Suppressor macrophage treated with lipopolysaccharide for 1 hour (primary cell): ENCODE measurements around the gene BROX.
A peak's percentile ranks its signal among the peaks of the same experiment; 100 is the strongest.
"Not testable (repeated sequence)": the region's sequence is repeated elsewhere in the genome, so short reads cannot be mapped to it uniquely, and the experiment has no call there.

Experiments
- DNase-seq, 3 donors: peaks; one replicate each; pipeline ENCODE4 v3.0.0-alpha.2; 2020 to 2022

Gene BROX, protein sequence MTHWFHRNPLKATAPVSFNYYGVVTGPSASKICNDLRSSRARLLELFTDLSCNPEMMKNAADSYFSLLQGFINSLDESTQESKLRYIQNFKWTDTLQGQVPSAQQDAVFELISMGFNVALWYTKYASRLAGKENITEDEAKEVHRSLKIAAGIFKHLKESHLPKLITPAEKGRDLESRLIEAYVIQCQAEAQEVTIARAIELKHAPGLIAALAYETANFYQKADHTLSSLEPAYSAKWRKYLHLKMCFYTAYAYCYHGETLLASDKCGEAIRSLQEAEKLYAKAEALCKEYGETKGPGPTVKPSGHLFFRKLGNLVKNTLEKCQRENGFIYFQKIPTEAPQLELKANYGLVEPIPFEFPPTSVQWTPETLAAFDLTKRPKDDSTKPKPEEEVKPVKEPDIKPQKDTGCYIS

DNA sequence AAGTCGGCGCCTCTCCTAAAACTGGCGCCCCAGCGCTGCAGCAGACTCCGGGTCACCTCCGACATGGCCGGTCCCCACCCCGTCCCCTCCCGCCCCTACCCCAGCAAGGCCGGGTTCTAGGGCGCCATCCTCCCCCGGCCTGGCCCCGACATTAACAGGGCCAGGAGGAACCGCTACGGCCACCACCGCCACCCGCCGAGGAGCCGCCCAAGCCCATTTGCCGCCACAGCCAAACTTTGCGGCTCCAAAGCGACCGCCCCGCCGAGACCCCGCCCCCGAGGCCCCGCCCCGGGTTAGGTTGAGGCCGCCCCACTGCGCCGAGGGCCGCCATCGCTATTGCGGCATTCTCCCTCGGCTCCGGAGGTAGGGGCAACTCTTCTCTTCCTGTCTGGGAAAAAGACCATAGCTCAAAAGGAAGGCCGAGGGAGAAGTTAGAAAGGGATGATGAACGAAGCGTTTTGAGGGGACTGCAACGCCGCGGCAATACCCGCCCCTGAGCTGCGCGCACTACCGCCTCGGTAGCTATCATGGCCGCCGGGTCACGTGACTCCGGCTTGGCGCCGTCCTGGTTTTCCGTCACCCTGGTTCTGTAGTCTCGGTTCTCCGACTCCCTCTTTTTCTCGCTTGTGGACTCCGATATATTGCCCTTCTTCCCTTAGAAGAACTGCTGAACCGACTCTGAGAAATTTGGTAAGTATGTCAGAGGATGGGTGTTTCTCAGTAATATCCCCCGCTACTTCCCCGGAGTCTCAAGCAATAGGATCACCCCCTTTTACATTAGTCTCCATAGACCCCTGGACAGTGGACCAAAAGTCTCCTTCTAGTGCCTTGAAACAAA is at the start of gene BROX, which contains the start of gene AIDA:
BROX (plus strand) TSS at position 312 of the 838 bp plus-strand sequence. CDS start 3,136 bp downstream, outside the sequence.
AIDA (minus strand) TSS at position 239 of the 838 bp plus-strand sequence; CDS start at position 65, 174 bp downstream.
- DNase-seq, result peak; percentile 91 to 97 (median 96)

GRCh38 chr1:222663431-222663934 is 48.9 kb upstream of the BROX start:
- no peak for DNase-seq

- DNase-seq, result no peak
Measured at GRCh38 chr1:222665964-222666363, 46.4 kb upstream of the BROX start.

DNA sequence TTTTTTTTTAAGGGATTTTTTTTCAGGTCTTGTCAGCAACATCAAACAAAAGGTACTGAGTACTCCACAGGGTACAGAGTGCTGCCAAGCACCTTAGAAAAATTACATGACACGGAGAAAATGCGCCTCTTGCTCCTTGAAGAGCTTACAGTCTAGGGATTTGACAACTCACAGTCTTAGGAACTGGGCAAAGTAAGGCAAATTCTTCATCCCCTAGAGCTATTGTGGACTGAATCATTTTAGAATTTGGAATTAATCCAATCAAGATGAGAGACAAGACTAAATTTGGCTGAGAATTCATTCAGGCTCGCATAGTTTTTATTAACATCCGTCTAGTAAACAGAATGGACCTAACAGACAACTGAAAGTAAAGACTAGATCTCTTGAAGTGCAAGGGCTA is 44.2 kb upstream of the BROX start:
- DNase-seq, result not testable (repeated sequence)

- not testable (repeated sequence) for DNase-seq
Measured at GRCh38 chr1:222669107-222669506, 43.3 kb upstream of the BROX start.

- no peak for DNase-seq
Measured at GRCh38 chr1:222670110-222670509, 42.3 kb upstream of the BROX start.

GRCh38 chr1:222680080-222680479 is 32.3 kb upstream of the BROX start:
- DNase-seq, result no peak

DNA sequence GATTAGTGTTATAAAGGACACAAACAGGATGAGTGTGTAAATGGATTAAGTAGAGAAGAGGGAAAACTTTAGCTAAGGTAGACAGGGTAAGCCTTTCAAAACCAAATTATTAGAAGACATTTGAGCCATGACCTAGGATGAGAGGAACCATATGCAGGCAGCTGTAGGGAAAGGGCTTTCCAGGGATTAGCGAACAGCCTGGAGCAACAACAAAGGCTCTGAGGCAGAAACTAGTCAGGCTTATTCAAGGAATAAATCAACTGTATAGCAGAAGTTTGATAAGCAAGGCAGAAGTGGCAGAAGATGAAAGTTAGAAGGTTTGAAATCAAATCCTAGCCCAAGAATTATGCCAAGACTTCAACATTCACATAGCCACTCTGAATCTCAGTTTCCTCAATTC is 21.3 kb upstream of the BROX start:
- no peak for DNase-seq

DNA sequence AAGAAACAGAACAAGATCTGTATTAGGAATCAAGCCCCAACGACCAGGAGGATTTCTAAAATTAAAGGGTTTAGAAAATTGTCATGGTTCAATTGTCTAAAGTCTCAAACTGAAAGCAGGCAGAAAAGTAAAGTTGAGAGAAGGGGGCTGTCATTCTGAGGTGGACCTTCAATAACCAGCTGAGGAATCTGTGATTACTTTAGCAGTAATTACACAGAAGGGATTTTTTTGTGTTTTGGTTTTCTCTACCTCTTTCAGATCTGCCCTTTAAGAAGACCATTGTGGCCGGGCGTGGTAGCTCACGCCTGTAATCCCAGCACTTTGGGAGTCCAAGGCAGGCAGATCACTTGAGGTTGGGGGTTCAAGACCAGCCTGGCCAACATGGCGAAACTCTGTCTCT is 17.4 kb upstream of the BROX start:
- no peak for DNase-seq

- DNase-seq, result no peak
Measured at GRCh38 chr1:222696741-222697140, 15.6 kb upstream of the BROX start.

DNA sequence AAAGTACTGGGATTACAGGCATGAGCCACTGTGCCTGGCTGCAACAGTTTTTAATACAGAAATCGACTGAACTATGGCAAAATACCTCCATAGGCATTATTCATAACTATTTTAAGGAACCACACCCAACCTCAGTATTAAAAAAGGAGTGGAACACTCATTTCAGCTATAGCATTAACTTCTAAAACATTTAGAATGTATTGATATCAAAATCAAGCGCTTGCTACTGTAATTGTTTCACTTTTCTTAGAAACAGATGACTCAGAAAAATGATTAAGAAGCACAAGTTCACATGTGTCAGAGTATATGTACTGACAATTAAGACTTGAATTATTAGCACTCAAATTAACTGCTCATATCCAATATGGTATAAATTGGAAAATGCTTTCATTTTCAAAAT is 15.2 kb upstream of the BROX start:
- DNase-seq, result peak in 2 of 3 donors; percentile 47 to 49

GRCh38 chr1:222697826-222698225 is 14.5 kb upstream of the BROX start:
- DNase-seq, result peak in 1 of 3 donors; percentile 28

DNA sequence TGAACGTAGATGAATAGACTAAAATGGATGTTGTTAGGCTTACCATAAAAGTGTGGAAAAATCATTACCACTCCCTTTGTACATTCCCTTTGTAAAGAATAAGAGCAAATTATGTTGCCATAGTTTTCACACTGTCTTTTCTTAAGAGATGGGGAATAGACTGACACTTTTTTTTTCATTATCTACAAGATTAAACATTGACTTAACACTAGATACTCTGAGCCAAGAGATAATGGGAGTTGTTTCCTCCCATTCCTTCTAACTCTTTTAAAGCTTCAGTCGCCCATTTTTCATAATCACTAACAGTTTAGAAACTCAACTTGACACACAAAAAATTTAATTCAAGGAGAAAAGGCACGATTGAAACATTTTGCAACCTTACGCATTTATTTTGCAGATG is 10.2 kb upstream of the BROX start:
- no peak for DNase-seq

GRCh38 chr1:222704260-222704659 is 8.1 kb upstream of the BROX start:
- no peak for DNase-seq

- DNase-seq, result no peak
Measured at GRCh38 chr1:222706815-222707214, 5.5 kb upstream of the BROX start.

GRCh38 chr1:222709700-222710153 is 2.6 kb upstream of the BROX start:
- DNase-seq, result no peak

- peak; percentile 68 to 84 (median 79) for DNase-seq
Measured at GRCh38 chr1:222711319-222712252, 778 bp upstream of the BROX start.

DNA sequence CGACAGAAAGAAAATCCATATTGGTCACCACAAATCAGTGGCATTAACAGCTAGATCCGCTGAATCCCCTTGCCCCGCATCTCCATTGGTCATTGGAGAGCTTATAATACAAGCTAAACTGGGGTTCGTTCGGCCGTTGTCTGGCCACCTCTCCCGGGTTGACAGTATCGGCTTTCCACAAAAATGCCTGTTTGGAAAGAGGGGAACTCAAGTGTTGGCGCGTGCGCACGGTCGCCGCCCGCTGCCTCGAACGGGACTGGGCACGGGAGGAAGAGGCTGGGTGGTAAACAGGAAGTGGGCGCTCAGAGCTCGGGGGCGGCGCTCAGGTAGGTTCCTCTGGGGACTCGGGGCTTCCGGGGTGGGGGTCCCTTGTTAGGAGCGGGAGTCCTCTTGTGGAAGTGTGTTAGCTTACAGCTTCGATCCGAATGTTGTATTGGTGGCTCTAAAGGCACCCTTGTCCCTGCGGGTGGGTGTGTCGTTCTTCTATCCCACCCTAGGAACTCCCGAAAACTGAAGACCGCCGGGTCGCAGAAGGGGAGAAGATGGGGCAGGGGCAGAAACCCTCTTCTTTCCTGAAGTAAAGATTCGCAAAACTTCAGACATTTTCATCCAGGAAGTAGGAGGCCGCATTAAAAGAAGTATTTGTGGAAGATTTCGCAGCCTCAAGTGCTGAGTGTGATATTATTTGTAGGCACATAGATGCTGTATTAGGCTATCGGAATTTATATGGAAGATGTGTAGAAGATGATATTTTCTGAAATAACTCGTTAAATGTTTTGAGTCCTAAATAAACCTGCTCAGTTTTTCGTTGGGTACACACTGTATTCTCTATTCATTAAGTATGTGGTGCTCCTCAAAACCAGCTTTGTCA is 962 bp downstream of the BROX start:
- peak; percentile 94 to 96 (median 95) for DNase-seq

DNA sequence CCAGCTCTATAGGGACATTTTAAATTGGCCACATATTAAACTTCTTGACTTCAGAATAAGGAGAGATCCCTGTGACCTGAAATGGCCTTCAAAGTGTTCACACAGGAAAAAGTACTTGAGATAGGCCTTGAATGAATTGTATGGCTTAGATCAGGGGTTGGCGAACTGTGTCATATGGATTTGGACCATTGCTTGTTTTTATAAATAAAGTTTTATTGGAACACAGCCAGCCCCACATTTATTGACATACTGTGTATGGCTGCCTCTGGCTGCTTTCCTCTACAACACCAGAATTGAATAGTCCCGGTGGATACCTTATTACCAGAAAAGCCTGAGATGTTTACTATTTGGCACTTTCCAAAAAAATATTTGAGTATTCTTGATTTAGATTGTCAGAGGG is 4.0 kb downstream of the BROX start:
- no peak for DNase-seq

DNA sequence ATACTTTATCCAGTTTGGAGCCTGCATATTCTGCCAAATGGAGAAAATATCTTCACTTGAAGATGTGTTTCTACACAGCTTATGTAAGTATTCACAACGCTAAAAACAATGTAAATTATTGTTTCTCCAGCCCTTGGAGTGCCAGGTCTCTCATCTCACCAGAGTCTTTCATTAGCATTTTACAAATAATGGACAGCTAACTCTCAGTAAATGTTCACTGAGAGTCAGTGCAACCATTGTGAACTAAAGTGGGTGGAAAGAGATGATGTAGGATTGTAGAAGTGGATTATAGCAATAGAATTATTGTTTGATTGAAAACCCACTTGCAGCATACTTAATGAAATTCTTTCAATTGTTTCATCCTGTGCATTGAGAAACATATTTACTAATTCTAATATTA is 16.4 kb downstream of the BROX start:
- no peak for DNase-seq

GRCh38 chr1:222730866-222731265 is 18.5 kb downstream of the BROX start:
- DNase-seq, result peak in 1 of 3 donors; percentile 18
